ENCODE results near the gene CNNM3.

The CNNM3 gene

DNA sequence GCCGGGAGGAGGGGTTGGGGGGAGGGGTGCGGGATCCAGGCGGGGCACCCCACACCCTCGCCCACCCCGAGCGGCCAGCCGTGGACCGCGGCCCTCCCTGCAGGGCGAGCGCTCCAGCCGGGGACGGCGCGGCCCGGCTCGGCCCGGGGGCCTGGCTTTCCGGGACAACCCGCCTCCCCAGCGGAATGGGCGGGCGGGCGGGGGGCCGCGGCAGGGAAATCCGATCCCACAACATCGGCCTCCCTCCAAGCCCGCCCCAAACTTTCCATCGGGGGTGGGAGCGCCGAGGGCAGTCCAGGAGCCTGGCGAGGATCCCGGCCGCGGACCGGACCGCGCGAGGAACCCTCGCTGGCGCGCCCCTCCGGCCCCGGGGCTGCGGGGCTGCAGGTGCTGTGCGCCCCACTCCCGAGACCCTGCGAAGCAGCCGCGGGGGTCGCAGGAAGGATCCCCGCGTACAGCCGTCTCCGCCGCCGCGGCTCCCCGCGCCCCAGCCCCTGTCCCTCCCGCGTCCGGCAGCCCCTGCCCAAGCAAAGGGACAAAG lies 53.3 kb downstream of the CNNM3 start:
- Mint-ChIP-seq H3K4me1 (ENCODE audit: low read depth) (peaks cover 39% of the 10 kb centered on the region), H3K4me3 (no peak overlapping the region)

DNA sequence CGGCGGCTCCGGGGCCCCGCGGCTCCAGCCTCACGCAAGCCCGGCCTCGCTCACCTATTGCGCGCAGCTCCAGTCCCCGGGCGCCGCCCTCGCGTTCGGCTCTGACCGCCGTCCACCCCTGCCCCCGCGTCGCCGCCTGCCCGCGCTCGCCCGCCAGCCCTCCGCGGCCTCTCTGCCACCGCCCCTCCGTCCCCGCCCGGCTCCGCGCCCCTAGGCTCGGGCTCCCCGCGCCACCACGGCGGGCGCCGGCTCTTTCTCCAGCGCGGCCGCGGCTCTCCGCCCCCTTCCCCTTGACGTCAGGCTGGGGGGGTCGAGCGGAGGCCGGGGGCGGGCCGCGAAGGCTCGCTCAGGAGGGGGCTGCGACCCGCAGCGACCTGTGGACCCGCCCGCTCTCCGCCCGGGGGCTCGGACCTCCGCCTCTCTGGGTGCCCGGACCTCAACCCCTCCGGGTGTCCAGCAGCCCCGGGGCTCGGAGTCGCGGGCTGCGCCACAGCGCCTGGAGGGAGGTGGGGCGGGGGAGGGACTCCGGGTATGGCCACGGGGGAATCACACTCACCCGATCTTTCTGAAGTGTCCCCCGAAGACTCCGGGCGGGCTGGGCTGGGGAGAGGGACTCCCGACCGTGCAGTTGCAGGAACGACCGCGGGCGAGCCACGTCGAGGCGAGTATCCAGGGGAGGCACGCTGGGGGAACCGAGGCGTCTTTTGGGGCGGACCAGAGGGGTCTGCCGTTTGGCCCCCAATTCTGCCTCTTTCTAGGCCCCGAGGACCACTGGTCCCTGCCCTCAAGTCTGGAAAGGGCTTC lies 54.0 kb downstream of the CNNM3 start, which contains the start of gene SEMA4C:
Gene SEMA4C (minus strand): TSS at position 259 of the 804 bp plus-strand sequence. CDS start 2,194 bp downstream, outside the sequence.
- no peaks in the 10 kb centered on the region for H3K9me3 Mint-ChIP-seq (ENCODE audit: low read depth)
- peak within 1 kb of the TSS; percentile 87 for H3K4me3 Mint-ChIP-seq
- H3K27me3 Mint-ChIP-seq, result no peaks in the 10 kb centered on the region
- peak within 1 kb of the TSS; percentile 64 for H3K27ac Mint-ChIP-seq
- no peaks in the 10 kb centered on the region for H3K36me3 Mint-ChIP-seq
- H3K4me1 Mint-ChIP-seq (ENCODE audit: low read depth), result peaks cover 45% of the 10 kb centered on the region

More for the DNA sequence above, 53.3 kb downstream of the CNNM3 start:
- Mint-ChIP-seq H3K9me3 (ENCODE audit: low read depth) (no peaks in the 10 kb centered on the region), H3K36me3 (no peaks in the 10 kb centered on the region), H3K27me3 (no peaks in the 10 kb centered on the region), H3K27ac (no peak overlapping the region)

DNA sequence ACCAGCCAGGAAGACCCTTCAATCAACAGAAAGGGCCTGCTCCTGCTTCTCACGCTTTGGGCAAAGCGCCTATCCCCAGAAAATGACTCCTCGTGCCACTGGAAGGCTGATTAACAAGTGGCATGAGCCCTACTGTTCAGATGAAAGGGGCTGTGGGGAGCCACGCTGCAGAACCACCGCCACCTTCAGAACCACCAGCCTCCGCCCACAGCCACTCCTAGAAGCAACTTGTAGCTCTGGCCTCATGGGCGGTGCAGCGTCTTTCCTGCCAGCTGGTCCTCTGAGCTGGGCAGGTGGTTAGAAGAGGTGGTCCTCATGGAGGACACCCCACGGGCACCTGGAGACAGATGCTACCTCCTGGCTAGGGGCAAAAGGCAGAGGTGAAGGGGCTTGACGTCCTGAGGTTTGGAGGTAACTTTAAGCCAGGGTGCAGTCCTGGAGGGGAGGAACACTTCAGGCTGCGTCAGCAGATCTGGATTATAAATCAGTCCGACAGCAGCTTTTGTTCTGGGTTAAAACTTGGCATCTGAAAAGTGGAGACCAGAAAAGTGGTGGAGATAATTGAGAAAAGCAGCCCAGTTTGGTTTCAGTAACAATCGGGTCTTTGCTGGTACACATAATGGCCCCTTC lies 54.7 kb downstream of the CNNM3 start:
- H3K36me3 Mint-ChIP-seq, result no peaks in the 10 kb centered on the region
- H3K27ac Mint-ChIP-seq, result peak overlapping the region; percentile 64
- peak overlapping the region; percentile 87 for H3K4me3 Mint-ChIP-seq
- no peaks in the 10 kb centered on the region for H3K27me3 Mint-ChIP-seq
- H3K4me1 Mint-ChIP-seq (ENCODE audit: low read depth), result peaks cover 51% of the 10 kb centered on the region
- H3K9me3 Mint-ChIP-seq (ENCODE audit: low read depth), result no peaks in the 10 kb centered on the region

GRCh38 chr2:96872591-96873349 lies 56.7 kb downstream of the CNNM3 start:
- peaks cover 42% of the 10 kb centered on the region for H3K4me1 Mint-ChIP-seq (ENCODE audit: low read depth)
- H3K4me3 Mint-ChIP-seq, result no peak overlapping the region
- H3K9me3 Mint-ChIP-seq (ENCODE audit: low read depth), result no peaks in the 10 kb centered on the region
- H3K27me3 Mint-ChIP-seq, result no peaks in the 10 kb centered on the region
- no peaks in the 10 kb centered on the region for H3K36me3 Mint-ChIP-seq
- no peak overlapping the region for H3K27ac Mint-ChIP-seq

DNA sequence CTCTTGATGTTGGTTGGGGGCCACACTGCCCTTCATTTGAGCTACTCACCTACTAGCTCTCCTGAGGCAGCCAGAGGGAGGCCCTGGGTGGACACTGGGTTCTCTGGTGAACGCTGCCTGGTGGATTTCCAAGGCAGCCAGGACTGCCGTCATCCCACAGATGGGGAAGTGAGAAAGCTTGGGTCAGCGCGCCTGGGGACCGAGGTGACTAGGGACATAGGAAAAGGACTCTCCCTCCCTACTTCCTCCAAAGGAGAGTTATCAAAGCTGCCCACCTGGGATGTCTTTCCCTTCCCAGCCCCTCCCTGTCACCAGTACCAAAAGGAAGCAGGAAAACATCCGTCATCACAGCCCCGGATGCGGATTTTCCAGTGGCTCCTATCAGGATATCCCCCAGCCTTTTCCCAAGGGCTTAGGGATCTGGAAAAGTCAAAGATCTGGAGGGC lies 57.6 kb downstream of the CNNM3 start:
- H3K4me1 Mint-ChIP-seq (ENCODE audit: low read depth), result peaks cover 38% of the 10 kb centered on the region
- H3K9me3 Mint-ChIP-seq (ENCODE audit: low read depth), result no peaks in the 10 kb centered on the region
- no peaks in the 10 kb centered on the region for H3K36me3 Mint-ChIP-seq
- peak overlapping the region; percentile 46 for H3K27ac Mint-ChIP-seq
- H3K27me3 Mint-ChIP-seq, result no peaks in the 10 kb centered on the region
- no peak overlapping the region for H3K4me3 Mint-ChIP-seq

GRCh38 chr2:96874198-96874831 lies 58.2 kb downstream of the CNNM3 start:
- Mint-ChIP-seq H3K9me3 (ENCODE audit: low read depth) (no peaks in the 10 kb centered on the region), H3K27me3 (no peaks in the 10 kb centered on the region), H3K36me3 (no peaks in the 10 kb centered on the region), H3K4me1 (ENCODE audit: low read depth) (peaks cover 38% of the 10 kb centered on the region), H3K4me3 (peak overlapping the region; percentile 58), H3K27ac (peak overlapping the region; percentile 46)

- Mint-ChIP-seq H3K27ac (no peak overlapping the region), H3K9me3 (ENCODE audit: low read depth) (no peaks in the 10 kb centered on the region), H3K4me1 (ENCODE audit: low read depth) (peaks cover 35% of the 10 kb centered on the region), H3K27me3 (no peaks in the 10 kb centered on the region), H3K36me3 (no peaks in the 10 kb centered on the region), H3K4me3 (no peak overlapping the region)
Observed at GRCh38 chr2:96875498-96876268, 59.6 kb downstream of the CNNM3 start.

DNA sequence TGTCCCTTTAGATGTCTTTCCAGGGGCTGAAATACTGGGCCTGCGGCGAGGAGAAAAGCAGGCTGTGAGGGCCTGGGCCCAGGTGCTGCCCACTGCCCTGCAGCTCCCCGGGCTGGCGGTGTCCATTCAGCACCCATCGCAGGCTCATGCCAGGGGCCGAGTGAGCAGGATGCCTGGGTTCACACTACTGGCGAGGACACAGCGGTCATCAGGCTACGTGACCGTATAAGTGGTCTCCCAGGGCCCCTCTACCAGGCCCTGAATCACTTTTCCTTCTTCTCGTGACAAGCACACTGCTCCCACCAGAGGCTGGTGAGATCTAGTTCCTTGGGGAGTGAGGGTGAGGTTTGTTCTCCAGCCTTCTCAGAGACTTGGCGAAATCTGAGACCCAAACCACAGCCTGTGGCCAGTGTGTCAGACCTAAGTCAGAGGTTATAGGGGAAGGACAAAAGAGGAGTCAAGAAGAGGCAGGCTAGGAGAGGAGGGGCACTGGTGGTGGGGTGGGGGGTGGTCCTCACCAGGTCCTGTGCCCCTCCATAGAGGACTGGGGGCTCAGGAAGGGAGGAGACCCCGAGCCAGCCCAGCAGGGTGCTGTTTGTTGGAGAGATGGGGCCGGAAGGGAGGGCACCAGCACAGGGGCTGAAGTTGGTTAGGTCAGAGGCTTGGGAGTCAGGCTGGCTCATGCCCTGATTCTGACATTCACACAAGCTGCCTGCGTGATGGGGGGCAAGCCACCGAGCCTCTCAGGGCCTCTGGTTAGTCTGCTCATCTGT lies 60.4 kb downstream of the CNNM3 start:
- no peak overlapping the region for H3K4me3 Mint-ChIP-seq
- no peaks in the 10 kb centered on the region for H3K27me3 Mint-ChIP-seq
- H3K9me3 Mint-ChIP-seq (ENCODE audit: low read depth), result no peaks in the 10 kb centered on the region
- peaks cover 28% of the 10 kb centered on the region for H3K4me1 Mint-ChIP-seq (ENCODE audit: low read depth)
- H3K27ac Mint-ChIP-seq, result no peak overlapping the region
- H3K36me3 Mint-ChIP-seq, result no peaks in the 10 kb centered on the region

- no peak overlapping the region for H3K27ac Mint-ChIP-seq
- H3K27me3 Mint-ChIP-seq, result no peaks in the 10 kb centered on the region
- peaks cover 28% of the 10 kb centered on the region for H3K4me1 Mint-ChIP-seq (ENCODE audit: low read depth)
- H3K36me3 Mint-ChIP-seq, result no peaks in the 10 kb centered on the region
- no peaks in the 10 kb centered on the region for H3K9me3 Mint-ChIP-seq (ENCODE audit: low read depth)
- no peak overlapping the region for H3K4me3 Mint-ChIP-seq
Observed at GRCh38 chr2:96877042-96877451, 61.0 kb downstream of the CNNM3 start.

GRCh38 chr2:96877631-96878092 lies 61.6 kb downstream of the CNNM3 start:
- Mint-ChIP-seq H3K9me3 (ENCODE audit: low read depth) (no peaks in the 10 kb centered on the region), H3K4me1 (ENCODE audit: low read depth) (peaks cover 27% of the 10 kb centered on the region), H3K36me3 (no peaks in the 10 kb centered on the region), H3K27ac (no peak overlapping the region), H3K4me3 (no peak overlapping the region), H3K27me3 (no peaks in the 10 kb centered on the region)

GRCh38 chr2:96878171-96878570 lies 62.1 kb downstream of the CNNM3 start:
- Mint-ChIP-seq H3K4me3 (no peak overlapping the region), H3K9me3 (ENCODE audit: low read depth) (no peaks in the 10 kb centered on the region), H3K27me3 (no peaks in the 10 kb centered on the region), H3K4me1 (ENCODE audit: low read depth) (peaks cover 23% of the 10 kb centered on the region), H3K27ac (no peak overlapping the region), H3K36me3 (no peaks in the 10 kb centered on the region)

DNA sequence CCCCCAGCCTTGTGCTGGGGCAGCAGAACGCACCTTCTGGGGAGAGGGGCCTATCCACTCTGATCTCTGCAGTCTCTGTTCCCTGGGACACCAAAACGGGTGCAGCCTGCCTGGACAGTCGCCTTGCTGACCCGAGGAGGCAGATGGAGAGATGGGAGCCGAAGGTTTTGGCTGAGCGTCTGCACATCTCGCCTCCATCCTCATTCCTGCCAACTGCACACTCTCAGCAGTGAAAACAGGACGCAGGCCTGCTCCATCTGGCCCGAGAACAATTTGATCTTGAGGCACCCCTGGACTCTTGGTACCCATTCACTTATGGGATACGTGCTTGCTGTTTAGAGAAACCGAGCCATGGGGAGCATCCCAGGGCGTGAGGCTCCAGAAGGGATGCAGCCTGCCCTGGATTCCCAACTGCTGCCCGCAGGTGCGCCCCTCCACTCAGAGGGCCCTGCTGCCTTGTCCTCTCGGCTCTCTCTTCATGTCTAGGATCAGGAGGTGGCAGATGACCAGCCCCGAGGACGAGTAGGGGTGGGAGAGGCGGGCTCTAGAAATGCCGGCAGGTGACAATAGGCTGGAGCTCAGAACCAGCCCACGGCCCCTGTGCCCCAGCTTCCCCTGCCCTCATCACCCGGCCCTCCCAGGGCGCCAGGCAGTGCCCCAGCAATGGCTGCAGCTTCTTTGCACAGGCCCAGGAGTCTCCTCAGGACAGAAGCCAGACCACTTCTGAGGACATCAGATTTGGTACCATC lies 62.9 kb downstream of the CNNM3 start:
- Mint-ChIP-seq H3K9me3 (ENCODE audit: low read depth) (no peaks in the 10 kb centered on the region), H3K4me1 (ENCODE audit: low read depth) (peaks cover 17% of the 10 kb centered on the region), H3K27ac (no peak overlapping the region), H3K4me3 (no peak overlapping the region), H3K27me3 (no peaks in the 10 kb centered on the region), H3K36me3 (no peaks in the 10 kb centered on the region)

Data from activated naive CD8-positive, alpha-beta T cell (primary cell).